Neural cell (in vitro differentiated cells): ENCODE results near the gene MDFIC. TPM values are rescaled to one million over a fixed set of nuclear protein-coding genes. Genes with fewer than 3 reads are reported as not detected.

Experiments used
- H2AFZ ChIP-seq: fragments of 200-600, 300-800 bp; sonication (generic), shearing (Covaris generic); 2 replicates; pipeline ENCODE4 v1.6.0; 2014; ENCODE audit warnings: low read depth, mild to moderate bottlenecking, antibody characterized with exemption, low read length, moderate library complexity
- H3F3A ChIP-seq: fragments of 200-600 bp; shearing (Covaris generic); 2 replicates; pipeline ENCODE4 v1.6.1; 2016; ENCODE audit warnings: mild to moderate bottlenecking, moderate library complexity, mixed read lengths, antibody characterized with exemption, low read length; ENCODE audit not compliant: insufficient read depth, poor library complexity, severe bottlenecking
- H3K27ac ChIP-seq: fragments of 200-600, 300-800 bp; sonication (generic), shearing (Covaris generic); 2 replicates; pipeline ENCODE4 v1.5.1; 2014; ENCODE audit warnings: mild to moderate bottlenecking, low read length, moderate library complexity
- H3K27me3 ChIP-seq: fragments of 300-800, 200-600 bp; sonication (generic), shearing (Covaris generic); 2 replicates; pipeline ENCODE4 v1.6.0; 2014; ENCODE audit warnings: mild to moderate bottlenecking, low read depth, low read length, moderate library complexity; ENCODE audit not compliant: insufficient read depth
- H3K36me3 ChIP-seq: fragments of 300-800, 200-600 bp; sonication (generic), shearing (Covaris generic); 2 replicates; pipeline ENCODE4 v1.5.1; 2014; ENCODE audit warnings: mild to moderate bottlenecking, antibody characterized with exemption, low read length, moderate library complexity; ENCODE audit not compliant: insufficient read depth
- H3K4me2 ChIP-seq: fragments of 300-800, 200-600 bp; sonication (generic), shearing (Covaris generic); 2 replicates; pipeline ENCODE4 v1.6.0; 2014; ENCODE audit warnings: mild to moderate bottlenecking, low read length
- H3K4me3 ChIP-seq: fragments of 300-800, 200-600 bp; sonication (generic), shearing (Covaris generic); 2 replicates; pipeline ENCODE4 v1.5.1; 2014; ENCODE audit warnings: mild to moderate bottlenecking, low read length, moderate library complexity
- H3K79me2 ChIP-seq: fragments of 200-600 bp; shearing (Covaris generic); replicated peaks from 2 replicates; pipeline ENCODE4 v1.6.0; 2014; ENCODE audit warnings: mild to moderate bottlenecking, low read length, moderate library complexity; ENCODE audit not compliant: insufficient read depth
- H3K9ac ChIP-seq: fragments of 300-800, 200-600 bp; sonication (generic), shearing (Covaris generic); 2 replicates; pipeline ENCODE4 v1.6.1; 2016; ENCODE audit warnings: mild to moderate bottlenecking, low read length, mixed read lengths
- H3K9me2 ChIP-seq: fragments of 200-600 bp; shearing (Covaris generic); 2 replicates; pipeline ENCODE4 v1.6.1; 2016; ENCODE audit warnings: mild to moderate bottlenecking, low read length, mixed read lengths; ENCODE audit not compliant: insufficient read depth
- H3K9me3 ChIP-seq: fragments of 200-600, 300-800 bp; sonication (generic), shearing (Covaris generic); 2 replicates; pipeline ENCODE4 v1.6.1; 2016; ENCODE audit warnings: mild to moderate bottlenecking, mixed run types, low read length, moderate library complexity, mixed read lengths
- H4K20me1 ChIP-seq: fragments of 200-600 bp; shearing (Covaris generic); 2 replicates; pipeline ENCODE4 v1.6.1; 2016; ENCODE audit warnings: mild to moderate bottlenecking, mixed run types; ENCODE audit not compliant: insufficient read depth
- CTCF ChIP-seq: fragments of 450-650 bp; IDR thresholded peaks from 2 replicates; pipeline ENCODE4 v1.5.1; 2014; ENCODE audit warnings: antibody characterized with exemption, mild to moderate bottlenecking, moderate library complexity; ENCODE audit not compliant: poor library complexity, severe bottlenecking
- EP300 ChIP-seq: fragments of 450-650 bp; conservative IDR thresholded peaks from 2 replicates; pipeline ENCODE4 v1.6.1; 2014; ENCODE audit warnings: antibody characterized with exemption, mild to moderate bottlenecking, moderate library complexity; ENCODE audit not compliant: poor library complexity, severe bottlenecking
- EZH2 ChIP-seq: fragments of 200-600, 300-800 bp; shearing (Covaris generic), sonication (generic); IDR thresholded peaks from 2 replicates; pipeline ENCODE4 v1.6.1; 2014; ENCODE audit warnings: antibody characterized with exemption, low read length, borderline replicate concordance, mild to moderate bottlenecking; ENCODE audit not compliant: insufficient read depth, poor library complexity, severe bottlenecking
- MXI1 ChIP-seq: fragments of 450-650 bp; conservative IDR thresholded peaks from 2 replicates; pipeline ENCODE4 v1.6.1; 2014; ENCODE audit warnings: antibody characterized with exemption, mild to moderate bottlenecking; ENCODE audit not compliant: poor library complexity, severe bottlenecking
- POLR2AphosphoS5 ChIP-seq: IDR thresholded peaks from 2 replicates; pipeline ENCODE4 v1.6.1; 2012
- RAD21 ChIP-seq: fragments of 450-650 bp; conservative IDR thresholded peaks from 2 replicates; pipeline ENCODE4 v1.6.1; 2014; ENCODE audit warnings: antibody characterized with exemption, mild to moderate bottlenecking, moderate library complexity
- REST ChIP-seq: IDR thresholded peaks from 2 replicates; pipeline ENCODE4 v1.6.1; 2012; ENCODE audit warnings: borderline replicate concordance
- SMC3 ChIP-seq: fragments of 450-650 bp; conservative IDR thresholded peaks from 2 replicates; pipeline ENCODE4 v1.6.1; 2014; ENCODE audit warnings: antibody characterized with exemption, mild to moderate bottlenecking, moderate library complexity; ENCODE audit not compliant: poor library complexity
- TAF1 ChIP-seq: IDR thresholded peaks from 2 replicates; pipeline ENCODE4 v1.6.1; 2012; ENCODE audit warnings: low read depth
- polyA plus RNA-seq: library from polyadenylated mRNA; depleted of rRNA; stranded (reverse); fragments of >200 nt; gene quantifications from 2 replicates; pipeline ENCODE4 v1.2.3, GENCODE V29; 2014

MDFIC gene
- polyA plus RNA-seq, 1 donor from 2014 or later = 0.85 TPM

GRCh38 chr7:115004121-115004520, 82.2 kb downstream of the MDFIC start:
- H3K27ac ChIP-seq = no peak overlapping the region
- no peaks in the 10 kb centered on the region for H3K27me3 ChIP-seq
- no peak overlapping the region for H2AFZ ChIP-seq
- H4K20me1 ChIP-seq = no peaks in the 10 kb centered on the region
- H3K4me3 ChIP-seq = no peak overlapping the region
- no peak overlapping the region for H3K4me2 ChIP-seq
- H3K36me3 ChIP-seq = no peaks in the 10 kb centered on the region
- H3K79me2 ChIP-seq = no peaks in the 10 kb centered on the region
- no peaks in the 10 kb centered on the region for H3K9me3 ChIP-seq
- TF ChIP-seq EZH2 (no peak), RAD21 (no peak), TAF1 (no peak), SMC3 (no peak), MXI1 (no peak), REST (no peak), EP300 (no peak), POLR2AphosphoS5 (no peak), CTCF (no peak)
- no peaks in the 10 kb centered on the region for H3F3A ChIP-seq
- no peak overlapping the region for H3K9ac ChIP-seq
- H3K9me2 ChIP-seq = no peaks in the 10 kb centered on the region

- Histone ChIP-seq H3K27me3 (no peaks in the 10 kb centered on the region), H3K4me3 (no peak overlapping the region), H3K4me2 (no peak overlapping the region), H3K9me3 (no peaks in the 10 kb centered on the region), H3K9ac (no peak overlapping the region), H2AFZ (no peak overlapping the region), H3K79me2 (no peaks in the 10 kb centered on the region), H3F3A (no peaks in the 10 kb centered on the region), H3K36me3 (no peaks in the 10 kb centered on the region), H3K27ac (no peak overlapping the region), H4K20me1 (no peaks in the 10 kb centered on the region), H3K9me2 (no peaks in the 10 kb centered on the region)
- no peak for TF ChIP-seq POLR2AphosphoS5
- TF ChIP-seq MXI1 = no peak
- no peak for TF ChIP-seq RAD21
- no peak for TF ChIP-seq SMC3
Observed at GRCh38 chr7:115005251-115005650, 83.4 kb downstream of the MDFIC start.

GRCh38 chr7:115005953-115006352, 84.1 kb downstream of the MDFIC start:
- no peak overlapping the region for H3K4me3 ChIP-seq
- no peaks in the 10 kb centered on the region for H3K79me2 ChIP-seq
- TF ChIP-seq EP300 (no peak), CTCF (no peak), SMC3 (no peak), EZH2 (no peak), RAD21 (no peak), TAF1 (no peak), MXI1 (no peak), POLR2AphosphoS5 (no peak), REST (no peak)
- no peak overlapping the region for H3K4me2 ChIP-seq
- H4K20me1 ChIP-seq = no peaks in the 10 kb centered on the region
- H3K36me3 ChIP-seq = no peaks in the 10 kb centered on the region
- no peaks in the 10 kb centered on the region for H3K9me2 ChIP-seq
- no peaks in the 10 kb centered on the region for H3F3A ChIP-seq
- no peaks in the 10 kb centered on the region for H3K9me3 ChIP-seq
- no peaks in the 10 kb centered on the region for H3K27me3 ChIP-seq
- H3K27ac ChIP-seq = no peak overlapping the region
- H3K9ac ChIP-seq = no peak overlapping the region
- no peak overlapping the region for H2AFZ ChIP-seq
